ENCODE measurements around the gene COL7A1. TPM values are rescaled to one million over a fixed set of nuclear protein-coding genes. Genes with fewer than 3 reads are reported as not detected.

The COL7A1 gene
- total and polyA plus RNA-seq, 2 experiments from 2014 or later = 4.0 to 7.9 TPM

DNA sequence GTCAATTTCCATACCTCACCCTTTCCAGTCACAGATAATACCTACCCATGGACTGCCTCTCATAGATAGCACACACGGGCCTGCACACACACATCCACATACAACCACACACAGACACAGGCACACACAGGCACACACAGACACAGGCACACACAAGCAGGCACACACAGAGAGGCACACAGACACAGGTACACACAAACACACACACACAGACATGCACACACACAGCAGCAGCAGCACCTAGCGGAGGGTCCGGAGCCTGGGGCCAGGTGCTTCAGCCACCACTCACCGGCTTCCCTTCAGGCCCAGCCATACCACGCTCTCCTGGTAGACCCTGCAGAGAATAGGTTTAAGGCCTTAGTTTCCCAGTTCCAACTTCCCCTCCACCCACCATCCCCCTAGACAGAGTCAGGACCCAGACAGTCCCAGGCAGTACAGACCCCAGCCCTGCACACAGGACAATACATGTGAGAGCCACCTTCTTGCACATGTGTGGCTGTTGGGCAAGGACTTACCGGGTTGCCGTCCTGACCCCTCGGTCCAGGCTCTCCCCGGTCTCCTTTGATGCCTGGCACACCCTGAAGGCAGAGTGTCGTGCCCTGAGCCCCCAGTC is 21.1 kb downstream of the COL7A1 start (continued):
- TF ChIP-seq, protein P1, sequence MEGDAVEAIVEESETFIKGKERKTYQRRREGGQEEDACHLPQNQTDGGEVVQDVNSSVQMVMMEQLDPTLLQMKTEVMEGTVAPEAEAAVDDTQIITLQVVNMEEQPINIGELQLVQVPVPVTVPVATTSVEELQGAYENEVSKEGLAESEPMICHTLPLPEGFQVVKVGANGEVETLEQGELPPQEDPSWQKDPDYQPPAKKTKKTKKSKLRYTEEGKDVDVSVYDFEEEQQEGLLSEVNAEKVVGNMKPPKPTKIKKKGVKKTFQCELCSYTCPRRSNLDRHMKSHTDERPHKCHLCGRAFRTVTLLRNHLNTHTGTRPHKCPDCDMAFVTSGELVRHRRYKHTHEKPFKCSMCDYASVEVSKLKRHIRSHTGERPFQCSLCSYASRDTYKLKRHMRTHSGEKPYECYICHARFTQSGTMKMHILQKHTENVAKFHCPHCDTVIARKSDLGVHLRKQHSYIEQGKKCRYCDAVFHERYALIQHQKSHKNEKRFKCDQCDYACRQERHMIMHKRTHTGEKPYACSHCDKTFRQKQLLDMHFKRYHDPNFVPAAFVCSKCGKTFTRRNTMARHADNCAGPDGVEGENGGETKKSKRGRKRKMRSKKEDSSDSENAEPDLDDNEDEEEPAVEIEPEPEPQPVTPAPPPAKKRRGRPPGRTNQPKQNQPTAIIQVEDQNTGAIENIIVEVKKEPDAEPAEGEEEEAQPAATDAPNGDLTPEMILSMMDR (conservative IDR thresholded peaks at IDR 0.05; ENCODE audit: low read depth in 2 of 2) = no peak
- no peak for TF ChIP-seq CREB1 (CRISPR knock-in tag; IDR thresholded peaks at IDR 0.05; ENCODE audit: low read depth)
- no peak for TF ChIP-seq POLR2AphosphoS5 (IDR thresholded peaks at IDR 0.05; ENCODE audit: low read depth)
- TF ChIP-seq JUNB (IDR thresholded peaks at IDR 0.05; ENCODE audit: unreplicated experiment) = no peak
- no peak for TF ChIP-seq EZH2phosphoT487 (IDR thresholded peaks at IDR 0.05; ENCODE audit: unreplicated experiment)

DNA sequence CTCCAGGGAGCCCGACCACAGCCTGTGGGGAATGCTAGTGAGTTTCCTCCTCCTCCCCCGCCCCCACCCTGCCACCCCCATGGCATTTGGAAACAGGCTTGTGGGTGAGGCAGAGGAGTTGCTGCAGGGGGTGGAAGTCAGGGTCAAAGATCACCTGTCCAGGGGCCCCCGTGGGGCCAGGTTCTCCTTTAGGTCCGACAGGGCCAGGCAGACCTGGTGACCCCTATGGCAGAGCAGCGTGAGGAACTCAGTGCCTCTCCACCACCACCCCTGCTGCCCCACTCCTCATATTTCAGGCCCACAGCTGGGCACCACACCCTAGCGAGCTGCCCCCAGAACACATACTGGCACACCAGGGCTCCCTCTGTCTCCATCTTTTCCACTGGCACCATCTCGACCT is 22.6 kb downstream of the COL7A1 start:
- peaks cover 3% of the 10 kb centered on the region for H3K27me3 Mint-ChIP-seq (ENCODE audit: insufficient read depth, low read depth, poor library complexity)
- DNase-seq (ENCODE audit: low spot score) (no peak), ATAC-seq (no peak)
- Histone ChIP-seq H3K27ac (ENCODE audit: low read depth) (no peak overlapping the region), H2AFZ (no peak overlapping the region), H3K4me3 (no peak overlapping the region), H3F3A (replicated peaks; ENCODE audit: low read depth) (no peaks in the 10 kb centered on the region), H3K79me2 (replicated peaks; ENCODE audit: insufficient read depth) (no peaks in the 10 kb centered on the region), H3K27me3 (ENCODE audit: insufficient read depth) (no peaks in the 10 kb centered on the region), H3K4me2 (no peak overlapping the region), H3K9me2 (ENCODE audit: insufficient read depth) (no peaks in the 10 kb centered on the region), H3K36me3 (ENCODE audit: insufficient read depth) (no peaks in the 10 kb centered on the region), H3K4me1 (ENCODE audit: insufficient read depth) (no peaks in the 10 kb centered on the region), H4K20me1 (replicated peaks; ENCODE audit: insufficient read depth) (no peaks in the 10 kb centered on the region)
- H3K27ac Mint-ChIP-seq = no peak overlapping the region
- no peaks in the 10 kb centered on the region; the same call in 2 of the 3 replicates for H3K36me3 Mint-ChIP-seq (ENCODE audit: low read depth)
- no peak overlapping the region for H3K4me3 Mint-ChIP-seq
- no peaks in the 10 kb centered on the region for H3K4me1 Mint-ChIP-seq
- H3K9me3 Mint-ChIP-seq = no peaks in the 10 kb centered on the region
- TF ChIP-seq EZH2 (IDR thresholded peaks at IDR 0.05; ENCODE audit: low read depth, unreplicated experiment) (no peak), CREB1 (CRISPR knock-in tag; IDR thresholded peaks at IDR 0.05; ENCODE audit: low read depth) (no peak), ZNF331 (CRISPR knock-in tag; IDR thresholded peaks at IDR 0.05; ENCODE audit: low read depth) (no peak), POLR2AphosphoS5 (IDR thresholded peaks at IDR 0.05; ENCODE audit: low read depth) (no peak), JUNB (IDR thresholded peaks at IDR 0.05; ENCODE audit: unreplicated experiment) (no peak)
- TF ChIP-seq, protein P2, sequence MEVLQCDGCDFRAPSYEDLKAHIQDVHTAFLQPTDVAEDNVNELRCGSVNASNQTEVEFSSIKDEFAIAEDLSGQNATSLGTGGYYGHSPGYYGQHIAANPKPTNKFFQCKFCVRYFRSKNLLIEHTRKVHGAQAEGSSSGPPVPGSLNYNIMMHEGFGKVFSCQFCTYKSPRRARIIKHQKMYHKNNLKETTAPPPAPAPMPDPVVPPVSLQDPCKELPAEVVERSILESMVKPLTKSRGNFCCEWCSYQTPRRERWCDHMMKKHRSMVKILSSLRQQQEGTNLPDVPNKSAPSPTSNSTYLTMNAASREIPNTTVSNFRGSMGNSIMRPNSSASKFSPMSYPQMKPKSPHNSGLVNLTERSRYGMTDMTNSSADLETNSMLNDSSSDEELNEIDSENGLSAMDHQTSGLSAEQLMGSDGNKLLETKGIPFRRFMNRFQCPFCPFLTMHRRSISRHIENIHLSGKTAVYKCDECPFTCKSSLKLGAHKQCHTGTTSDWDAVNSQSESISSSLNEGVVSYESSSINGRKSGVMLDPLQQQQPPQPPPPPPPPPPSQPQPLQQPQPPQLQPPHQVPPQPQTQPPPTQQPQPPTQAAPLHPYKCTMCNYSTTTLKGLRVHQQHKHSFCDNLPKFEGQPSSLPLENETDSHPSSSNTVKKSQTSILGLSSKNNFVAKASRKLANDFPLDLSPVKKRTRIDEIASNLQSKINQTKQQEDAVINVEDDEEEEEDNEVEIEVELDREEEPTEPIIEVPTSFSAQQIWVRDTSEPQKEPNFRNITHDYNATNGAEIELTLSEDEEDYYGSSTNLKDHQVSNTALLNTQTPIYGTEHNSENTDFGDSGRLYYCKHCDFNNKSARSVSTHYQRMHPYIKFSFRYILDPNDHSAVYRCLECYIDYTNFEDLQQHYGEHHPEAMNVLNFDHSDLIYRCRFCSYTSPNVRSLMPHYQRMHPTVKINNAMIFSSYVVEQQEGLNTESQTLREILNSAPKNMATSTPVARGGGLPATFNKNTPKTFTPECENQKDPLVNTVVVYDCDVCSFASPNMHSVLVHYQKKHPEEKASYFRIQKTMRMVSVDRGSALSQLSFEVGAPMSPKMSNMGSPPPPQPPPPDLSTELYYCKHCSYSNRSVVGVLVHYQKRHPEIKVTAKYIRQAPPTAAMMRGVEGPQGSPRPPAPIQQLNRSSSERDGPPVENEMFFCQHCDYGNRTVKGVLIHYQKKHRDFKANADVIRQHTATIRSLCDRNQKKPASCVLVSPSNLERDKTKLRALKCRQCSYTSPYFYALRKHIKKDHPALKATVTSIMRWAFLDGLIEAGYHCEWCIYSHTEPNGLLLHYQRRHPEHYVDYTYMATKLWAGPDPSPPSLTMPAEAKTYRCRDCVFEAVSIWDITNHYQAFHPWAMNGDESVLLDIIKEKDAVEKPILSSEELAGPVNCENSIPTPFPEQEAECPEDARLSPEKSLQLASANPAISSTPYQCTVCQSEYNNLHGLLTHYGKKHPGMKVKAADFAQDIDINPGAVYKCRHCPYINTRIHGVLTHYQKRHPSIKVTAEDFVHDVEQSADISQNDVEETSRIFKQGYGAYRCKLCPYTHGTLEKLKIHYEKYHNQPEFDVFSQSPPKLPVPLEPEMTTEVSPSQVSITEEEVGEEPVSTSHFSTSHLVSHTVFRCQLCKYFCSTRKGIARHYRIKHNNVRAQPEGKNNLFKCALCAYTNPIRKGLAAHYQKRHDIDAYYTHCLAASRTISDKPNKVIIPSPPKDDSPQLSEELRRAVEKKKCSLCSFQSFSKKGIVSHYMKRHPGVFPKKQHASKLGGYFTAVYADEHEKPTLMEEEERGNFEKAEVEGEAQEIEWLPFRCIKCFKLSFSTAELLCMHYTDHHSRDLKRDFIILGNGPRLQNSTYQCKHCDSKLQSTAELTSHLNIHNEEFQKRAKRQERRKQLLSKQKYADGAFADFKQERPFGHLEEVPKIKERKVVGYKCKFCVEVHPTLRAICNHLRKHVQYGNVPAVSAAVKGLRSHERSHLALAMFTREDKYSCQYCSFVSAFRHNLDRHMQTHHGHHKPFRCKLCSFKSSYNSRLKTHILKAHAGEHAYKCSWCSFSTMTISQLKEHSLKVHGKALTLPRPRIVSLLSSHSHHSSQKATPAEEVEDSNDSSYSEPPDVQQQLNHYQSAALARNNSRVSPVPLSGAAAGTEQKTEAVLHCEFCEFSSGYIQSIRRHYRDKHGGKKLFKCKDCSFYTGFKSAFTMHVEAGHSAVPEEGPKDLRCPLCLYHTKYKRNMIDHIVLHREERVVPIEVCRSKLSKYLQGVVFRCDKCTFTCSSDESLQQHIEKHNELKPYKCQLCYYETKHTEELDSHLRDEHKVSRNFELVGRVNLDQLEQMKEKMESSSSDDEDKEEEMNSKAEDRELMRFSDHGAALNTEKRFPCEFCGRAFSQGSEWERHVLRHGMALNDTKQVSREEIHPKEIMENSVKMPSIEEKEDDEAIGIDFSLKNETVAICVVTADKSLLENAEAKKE (CRISPR knock-in tag; IDR thresholded peaks at IDR 0.05) = no peak
- TF ChIP-seq, protein P3, sequence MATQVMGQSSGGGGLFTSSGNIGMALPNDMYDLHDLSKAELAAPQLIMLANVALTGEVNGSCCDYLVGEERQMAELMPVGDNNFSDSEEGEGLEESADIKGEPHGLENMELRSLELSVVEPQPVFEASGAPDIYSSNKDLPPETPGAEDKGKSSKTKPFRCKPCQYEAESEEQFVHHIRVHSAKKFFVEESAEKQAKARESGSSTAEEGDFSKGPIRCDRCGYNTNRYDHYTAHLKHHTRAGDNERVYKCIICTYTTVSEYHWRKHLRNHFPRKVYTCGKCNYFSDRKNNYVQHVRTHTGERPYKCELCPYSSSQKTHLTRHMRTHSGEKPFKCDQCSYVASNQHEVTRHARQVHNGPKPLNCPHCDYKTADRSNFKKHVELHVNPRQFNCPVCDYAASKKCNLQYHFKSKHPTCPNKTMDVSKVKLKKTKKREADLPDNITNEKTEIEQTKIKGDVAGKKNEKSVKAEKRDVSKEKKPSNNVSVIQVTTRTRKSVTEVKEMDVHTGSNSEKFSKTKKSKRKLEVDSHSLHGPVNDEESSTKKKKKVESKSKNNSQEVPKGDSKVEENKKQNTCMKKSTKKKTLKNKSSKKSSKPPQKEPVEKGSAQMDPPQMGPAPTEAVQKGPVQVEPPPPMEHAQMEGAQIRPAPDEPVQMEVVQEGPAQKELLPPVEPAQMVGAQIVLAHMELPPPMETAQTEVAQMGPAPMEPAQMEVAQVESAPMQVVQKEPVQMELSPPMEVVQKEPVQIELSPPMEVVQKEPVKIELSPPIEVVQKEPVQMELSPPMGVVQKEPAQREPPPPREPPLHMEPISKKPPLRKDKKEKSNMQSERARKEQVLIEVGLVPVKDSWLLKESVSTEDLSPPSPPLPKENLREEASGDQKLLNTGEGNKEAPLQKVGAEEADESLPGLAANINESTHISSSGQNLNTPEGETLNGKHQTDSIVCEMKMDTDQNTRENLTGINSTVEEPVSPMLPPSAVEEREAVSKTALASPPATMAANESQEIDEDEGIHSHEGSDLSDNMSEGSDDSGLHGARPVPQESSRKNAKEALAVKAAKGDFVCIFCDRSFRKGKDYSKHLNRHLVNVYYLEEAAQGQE (IDR thresholded peaks at IDR 0.05; ENCODE audit: unreplicated experiment) = no peak
- TF ChIP-seq, protein P4, sequence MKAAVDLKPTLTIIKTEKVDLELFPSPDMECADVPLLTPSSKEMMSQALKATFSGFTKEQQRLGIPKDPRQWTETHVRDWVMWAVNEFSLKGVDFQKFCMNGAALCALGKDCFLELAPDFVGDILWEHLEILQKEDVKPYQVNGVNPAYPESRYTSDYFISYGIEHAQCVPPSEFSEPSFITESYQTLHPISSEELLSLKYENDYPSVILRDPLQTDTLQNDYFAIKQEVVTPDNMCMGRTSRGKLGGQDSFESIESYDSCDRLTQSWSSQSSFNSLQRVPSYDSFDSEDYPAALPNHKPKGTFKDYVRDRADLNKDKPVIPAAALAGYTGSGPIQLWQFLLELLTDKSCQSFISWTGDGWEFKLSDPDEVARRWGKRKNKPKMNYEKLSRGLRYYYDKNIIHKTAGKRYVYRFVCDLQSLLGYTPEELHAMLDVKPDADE (IDR thresholded peaks at IDR 0.05) = no peak
